B cell (primary cell): ENCODE data around the gene FNDC5. TPM values are rescaled to one million over a fixed set of nuclear protein-coding genes. Genes with fewer than 3 reads are reported as not detected.

Experiments
- ATAC-seq: fragments of 200-7000 bp; cut with Tn5 transposase; one replicate; pipeline ENCODE4 v1.10.0; 2021; ENCODE audit warnings: low read depth, mild to moderate bottlenecking, moderate number of reproducible peaks, moderate library complexity
- CTCF ChIA-PET: fragments of 350-600 bp; sonication (Branson Sonifier 250); formaldehyde crosslinking; loops from one replicate; lab custom pipeline; 2021; ENCODE audit warnings: antibody characterized with exemption, inconsistent platforms; lab: Charles Lee
- POLR2A ChIA-PET: fragments of 350-600 bp; sonication (Branson Sonifier 250); formaldehyde crosslinking; loops from one replicate; lab custom pipeline; 2021; ENCODE audit warnings: antibody characterized with exemption; lab: Charles Lee
- DNase-seq: peaks from one replicate; pipeline ENCODE4 v3.0.0; 2013
- H2AFZ ChIP-seq: 2 replicates; pipeline ENCODE4 v1.6.1; 2012; ENCODE audit warnings: mild to moderate bottlenecking, low read depth, low read length; ENCODE audit not compliant: insufficient read depth, poor library complexity, severe bottlenecking
- H3K27ac ChIP-seq, 2 donors: 1 replicate in 1 of 2; 2 replicates in 1 of 2; pipeline ENCODE4 v1.5.1; 2012 to 2013; ENCODE audit warnings: low read length in 2 of 2, mild to moderate bottlenecking in 2 of 2, moderate library complexity in 1 of 2
- H3K27me3 ChIP-seq, 4 experiments: fragments of 200-600 bp in 1 of 4; sonication (generic) in 1 of 4; replicated peaks in 1 of 4; 1 replicate in 2 of 4; 2 replicates in 2 of 4; pipeline versions ENCODE4 v1.6.1 to v1.7.0; 2013 to 2016; ENCODE audit warnings: low read length in 3 of 4, mild to moderate bottlenecking in 2 of 4, mixed read lengths in 1 of 4, moderate library complexity in 1 of 4; ENCODE audit not compliant: insufficient read depth in 4 of 4, control insufficient read depth in 3 of 4; ENCODE audit errors: control extremely low read depth in 1 of 4
- H3K36me3 ChIP-seq, 2 experiments: replicated peaks in 1 of 2; 1 replicate in 1 of 2; 2 replicates in 1 of 2; pipeline versions ENCODE4 v1.6.1 to v1.7.1; 2013; ENCODE audit warnings: low read length in 1 of 2; ENCODE audit not compliant: insufficient read depth in 2 of 2, control insufficient read depth in 1 of 2; ENCODE audit errors: control extremely low read depth in 1 of 2, extremely low read depth in 1 of 2
- H3K4me1 ChIP-seq, 2 donors: fragments of 200-600 bp in 1 of 2; sonication (generic) in 1 of 2; 1 replicate in 1 of 2; 2 replicates in 1 of 2; pipeline versions ENCODE4 v1.5.1 to v1.6.1; 2013 to 2017; ENCODE audit warnings: low read length in 2 of 2; ENCODE audit not compliant: control insufficient read depth in 2 of 2, insufficient read depth in 2 of 2
- H3K4me2 ChIP-seq: replicated peaks from 2 replicates; pipeline ENCODE3; 2012; ENCODE audit warnings: mild to moderate bottlenecking, low read depth, low read length; ENCODE audit not compliant: poor library complexity, severe bottlenecking
- H3K4me3 ChIP-seq, 5 experiments: fragments of 200-600 bp in 1 of 5; sonication (generic) in 1 of 5; 1 replicate in 3 of 5; 2 replicates in 2 of 5; pipeline versions ENCODE4 v1.5.1 to v1.7.0; 2011 to 2016; ENCODE audit warnings: low read length in 4 of 5, mild to moderate bottlenecking in 4 of 5, low read depth in 2 of 5, control low read depth in 1 of 5, moderate library complexity in 1 of 5; ENCODE audit not compliant: insufficient read depth in 1 of 5; ENCODE audit errors: control extremely low read depth in 1 of 5, extremely low read depth in 1 of 5
- H3K79me2 ChIP-seq: fragments of 200-600 bp; sonication (generic); one replicate; pipeline ENCODE4 v1.6.0; 2016; ENCODE audit warnings: low read length; ENCODE audit not compliant: control insufficient read depth, insufficient read depth
- H3K9ac ChIP-seq: fragments of 200-600 bp; sonication (generic); 2 replicates; pipeline ENCODE4 v1.6.1; 2017; ENCODE audit warnings: mild to moderate bottlenecking, low read length, moderate library complexity
- H3K9me3 ChIP-seq, 3 donors: one replicate each; pipeline versions ENCODE4 v1.6.1 to v1.7.1; 2013; ENCODE audit warnings: low read length in 2 of 3; ENCODE audit not compliant: control insufficient read depth in 2 of 3, insufficient read depth in 1 of 3; ENCODE audit errors: control extremely low read depth in 1 of 3
- H4K20me1 ChIP-seq: 2 replicates; pipeline ENCODE4 v1.6.0; 2012; ENCODE audit warnings: mild to moderate bottlenecking, low read length; ENCODE audit not compliant: insufficient read depth, control insufficient read depth, poor library complexity, severe bottlenecking
- H3K27ac Mint-ChIP-seq: one replicate; pipeline ENCODE4 v1.8.0; 2021; ENCODE audit warnings: mixed read lengths
- H3K27me3 Mint-ChIP-seq: one replicate; pipeline ENCODE4 v1.8.0; 2021; ENCODE audit warnings: mixed read lengths
- H3K4me1 Mint-ChIP-seq: one replicate; pipeline ENCODE4 v1.8.0; 2021; ENCODE audit warnings: mixed read lengths
- H3K4me3 Mint-ChIP-seq: one replicate; pipeline ENCODE4 v1.8.0; 2021; ENCODE audit warnings: mixed read lengths
- H3K9me3 Mint-ChIP-seq: one replicate; pipeline ENCODE4 v1.8.0; 2022; ENCODE audit warnings: mixed read lengths; ENCODE audit not compliant: insufficient read depth
- CTCF ChIP-seq: fragments of 200-600 bp; IDR thresholded peaks from one replicate; pipeline ENCODE4 v1.8.0; 2022; ENCODE audit warnings: antibody characterized with exemption, mild to moderate bottlenecking
- EZH2 ChIP-seq: IDR thresholded peaks from 2 replicates; pipeline ENCODE4 v1.6.1; 2012; ENCODE audit warnings: borderline replicate concordance, low read depth, mild to moderate bottlenecking, moderate library complexity, low read length; ENCODE audit not compliant: insufficient read depth, poor library complexity, severe bottlenecking
- WGBS: methylation state at CpG from one replicate; pipeline ENCODE4 v1.1.5; 2013; ENCODE audit warnings: missing lambda C conversion rate; ENCODE audit not compliant: insufficient coverage; 5-methylcytosine and 5-hydroxymethylcytosine counted together
- intact Hi-C: fragments of 100-400 bp; cut with micrococcal nuclease; formaldehyde crosslinking; loops from one replicate; pipeline ENCODE4 v1.10.0; 2022
- polyA plus RNA-seq: library from polyadenylated mRNA; depleted of rRNA; stranded (reverse); fragments of >200 nt; gene quantifications from 2 replicates; pipeline ENCODE4 v1.2.3, GENCODE V29; 2012
- total RNA-seq, 2 donors: library from RNA; stranded (reverse); fragments of 120-200 nt in 1 of 2; gene quantifications; 1 replicate in 1 of 2; 2 replicates in 1 of 2; pipeline versions ENCODE4 v1.2.3 to v1.2.4, GENCODE V29; 2013 to 2022

The FNDC5 gene
- total and polyA plus RNA-seq, 2 donors (not counting 1 experiment from before 2014, with no cell fraction given): 0.76 to 2.1 TPM

DNA sequence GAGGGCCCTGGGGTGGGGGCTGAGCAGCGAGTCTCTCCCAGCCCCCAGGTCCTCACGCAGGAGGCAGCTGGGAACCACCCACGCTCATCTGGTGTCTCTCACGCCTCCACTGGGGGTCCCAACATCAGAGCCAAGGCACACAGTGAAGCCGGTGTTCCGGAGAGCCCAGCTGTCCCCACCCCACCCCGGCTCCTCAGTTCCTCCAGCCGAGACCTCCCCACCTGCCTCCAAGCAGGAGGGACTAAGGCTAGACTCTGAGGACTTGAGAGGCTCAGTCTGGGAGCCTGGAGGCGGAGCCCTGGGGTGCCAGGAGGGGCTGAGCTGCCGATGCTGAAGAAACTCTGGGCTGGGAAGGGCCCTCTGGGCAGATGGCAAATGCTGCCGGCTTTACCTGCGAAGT, 14.0 kb upstream of the FNDC5 start:
- no peaks in the 10 kb centered on the region for H3K9me3 Mint-ChIP-seq
- ATAC-seq (no peak), DNase-seq (no peak)
- intact Hi-C loops: no loop called here
- H3K4me2 ChIP-seq: no peak overlapping the region
- peaks cover 10% of the 10 kb centered on the region for H3K4me1 Mint-ChIP-seq
- peaks cover 52% of the 10 kb centered on the region for H3K27me3 Mint-ChIP-seq
- peaks cover 0 to 53% (median 19%) of the 10 kb centered on the region in 4 experiments for H3K27me3 ChIP-seq
- peaks cover 0 to 8% (median 0%) of the 10 kb centered on the region in 3 donors for H3K9me3 ChIP-seq
- POLR2A ChIA-PET: no interaction called here
- no peaks in the 10 kb centered on the region for H3K79me2 ChIP-seq
- CTCF ChIA-PET: interaction anchor here (0.6 kb wide), 1 partner anchor 201 kb away, joined by 3 read pairs; no protein-coding TSS in a partner anchor
- WGBS: 39% methylated on average over 12 of the region's 12 CpGs
- H4K20me1 ChIP-seq: no peaks in the 10 kb centered on the region
- TF ChIP-seq CTCF (no peak), EZH2 (no peak)
- H3K9ac ChIP-seq: no peak overlapping the region
- H3K36me3 ChIP-seq: no peaks in the 10 kb centered on the region
- no peak overlapping the region for H3K4me3 ChIP-seq
- H3K27ac ChIP-seq: no peak overlapping the region
- no peak overlapping the region for H3K27ac Mint-ChIP-seq
- H3K4me1 ChIP-seq: peaks cover 3 to 6% of the 10 kb centered on the region in 2 donors
- no peak overlapping the region for H3K4me3 Mint-ChIP-seq
- H2AFZ ChIP-seq: no peak overlapping the region

DNA sequence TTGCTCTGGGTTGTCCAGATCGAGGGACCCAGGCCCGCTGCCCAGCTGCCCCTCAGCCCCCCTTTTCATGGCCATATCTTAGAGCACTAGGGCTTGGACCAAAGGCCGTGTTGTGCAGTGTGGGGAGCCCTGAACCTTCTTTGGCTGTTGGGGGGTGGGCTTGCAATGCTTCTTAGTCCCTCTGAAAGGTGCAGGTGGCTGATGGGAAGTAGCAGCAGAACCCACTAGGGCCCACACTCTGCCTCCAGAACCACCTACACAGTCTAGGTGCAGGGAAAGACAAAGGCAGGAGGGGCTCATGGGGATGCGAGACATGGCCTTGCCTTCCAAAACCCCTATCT, 13.3 kb upstream of the FNDC5 start:
- Mint-ChIP-seq H3K27ac (no peak overlapping the region), H3K4me3 (no peak overlapping the region), H3K9me3 (no peaks in the 10 kb centered on the region), H3K4me1 (peaks cover 10% of the 10 kb centered on the region), H3K27me3 (peaks cover 44% of the 10 kb centered on the region)
- no peak overlapping the region for H3K9ac ChIP-seq
- TF ChIP-seq CTCF: no peak
- WGBS: 0% methylated on average over 1 of the region's 4 CpGs
- intact Hi-C loops: no loop called here
- CTCF ChIA-PET: no interaction called here
- DNase-seq (no peak), ATAC-seq (no peak)
- no peak overlapping the region for H3K4me3 ChIP-seq
- peaks cover 3 to 6% of the 10 kb centered on the region in 2 donors for H3K4me1 ChIP-seq
- H2AFZ ChIP-seq: no peak overlapping the region
- H3K27ac ChIP-seq: no peak overlapping the region
- peaks cover 0 to 8% (median 0%) of the 10 kb centered on the region in 3 donors for H3K9me3 ChIP-seq
- no peak overlapping the region for H3K4me2 ChIP-seq
- POLR2A ChIA-PET: no interaction called here
- no peaks in the 10 kb centered on the region for H4K20me1 ChIP-seq
- H3K27me3 ChIP-seq: peaks cover 0 to 48% (median 18%) of the 10 kb centered on the region in 4 experiments
- no peaks in the 10 kb centered on the region for H3K79me2 ChIP-seq
- H3K36me3 ChIP-seq: no peaks in the 10 kb centered on the region
